ENCODE results near the gene CCDC180. TPM values are rescaled to one million over a fixed set of nuclear protein-coding genes. Genes with fewer than 3 reads are reported as not detected.
"Not testable (repeated sequence)": the region's sequence is repeated elsewhere in the genome, so short reads cannot be mapped to it uniquely, and the experiment has no call there.

Gene CCDC180
- total RNA-seq, result 1.1 TPM

DNA sequence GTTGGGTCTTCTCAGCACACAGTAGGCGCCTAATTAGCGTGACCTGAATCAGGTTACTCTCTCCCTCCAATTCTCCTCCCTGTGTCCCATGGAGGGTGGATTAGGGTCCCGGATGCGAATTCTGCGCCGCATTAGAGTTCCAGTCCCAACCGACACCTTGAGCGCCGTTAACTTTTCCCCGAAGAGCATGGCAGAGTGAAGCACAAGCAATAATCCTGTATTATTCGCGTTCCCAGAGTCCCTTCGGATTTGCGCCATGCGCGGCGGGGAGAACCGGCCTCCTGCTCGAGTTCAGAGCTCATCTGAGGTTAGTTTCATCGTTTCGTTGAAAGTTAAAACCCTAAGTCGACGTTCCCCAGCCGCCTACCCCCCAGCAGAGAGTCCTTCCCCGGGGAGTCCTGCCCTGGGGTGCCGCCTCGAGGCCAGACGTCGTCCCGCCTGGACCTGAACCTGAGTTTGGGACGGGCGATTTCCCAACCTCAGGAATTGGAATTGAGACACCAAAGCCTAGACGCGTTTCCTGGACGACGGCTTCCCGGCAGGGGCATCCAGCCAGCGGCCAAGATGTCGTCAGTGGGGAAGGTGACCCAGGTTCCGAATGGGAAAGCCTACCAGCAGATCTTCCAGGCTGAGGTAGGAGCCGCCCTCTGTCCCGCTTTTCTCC is at the start of gene CCDC180:
Gene CCDC180 (plus strand): TSS at position 160 of the 664 bp plus-strand sequence. CDS start 405 bp downstream, at position 565.
- ATAC-seq, result peak; percentile 82

DNA sequence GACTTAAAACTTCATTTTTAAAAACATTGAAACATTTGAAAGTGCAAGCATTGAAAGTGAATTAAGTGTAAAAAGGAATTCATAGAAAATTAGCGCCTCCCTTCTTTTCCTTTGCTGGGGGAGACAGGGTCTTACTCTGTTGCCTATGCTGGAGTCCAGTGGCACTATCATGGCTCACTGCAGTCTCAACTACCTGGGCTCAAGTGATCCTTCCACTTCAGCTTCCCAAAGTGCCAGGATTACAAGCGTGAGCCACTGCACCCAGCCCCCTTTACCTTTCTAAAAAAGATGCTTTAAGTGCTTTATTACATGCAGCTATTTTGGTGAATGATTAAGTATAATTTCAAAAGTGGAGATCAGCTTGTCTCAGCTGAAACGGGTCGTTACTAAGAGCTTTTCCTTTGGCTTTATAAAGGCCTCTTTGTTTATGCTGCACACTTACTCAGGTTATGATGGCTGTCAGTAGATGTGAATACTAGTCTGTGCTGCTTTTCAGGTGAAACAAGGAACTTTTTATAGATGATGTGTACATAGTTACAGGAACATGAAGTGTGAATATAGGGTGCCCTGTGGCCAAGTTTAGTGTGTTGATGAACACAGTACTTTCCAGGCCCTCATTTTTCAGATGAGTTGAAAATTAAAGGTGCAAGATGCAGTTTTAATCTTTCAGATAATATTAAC is 47.5 kb upstream of the CCDC180 start:
- DNase-seq (ENCODE audit: low spot score); ATAC-seq: not testable (repeated sequence)

More for the DNA sequence above, at the start of gene CCDC180:
- DNase-seq (ENCODE audit: low spot score), result peak; percentile 70

DNA sequence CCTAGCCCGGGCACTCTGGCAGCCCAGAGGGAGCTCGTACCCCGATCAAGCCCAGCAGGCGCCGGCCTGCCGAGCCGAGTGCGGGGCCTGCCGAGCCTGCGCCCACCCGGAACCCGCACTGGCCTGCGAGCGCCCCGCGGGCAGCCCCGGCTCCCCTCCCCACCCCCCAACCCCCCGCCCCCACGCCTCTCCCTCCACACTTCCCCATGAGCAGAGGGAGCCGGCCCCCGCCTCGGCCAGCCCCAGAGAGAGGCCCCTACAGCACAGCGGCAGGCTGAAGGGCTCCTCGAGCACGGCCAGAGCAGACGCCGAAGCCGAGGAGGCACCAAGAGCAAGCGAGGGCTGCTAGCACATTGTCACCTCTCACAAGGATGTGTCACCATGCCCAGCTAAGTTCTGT is 36.2 kb upstream of the CCDC180 start:
- ATAC-seq (no peak), DNase-seq (ENCODE audit: low spot score) (no peak)

DNA sequence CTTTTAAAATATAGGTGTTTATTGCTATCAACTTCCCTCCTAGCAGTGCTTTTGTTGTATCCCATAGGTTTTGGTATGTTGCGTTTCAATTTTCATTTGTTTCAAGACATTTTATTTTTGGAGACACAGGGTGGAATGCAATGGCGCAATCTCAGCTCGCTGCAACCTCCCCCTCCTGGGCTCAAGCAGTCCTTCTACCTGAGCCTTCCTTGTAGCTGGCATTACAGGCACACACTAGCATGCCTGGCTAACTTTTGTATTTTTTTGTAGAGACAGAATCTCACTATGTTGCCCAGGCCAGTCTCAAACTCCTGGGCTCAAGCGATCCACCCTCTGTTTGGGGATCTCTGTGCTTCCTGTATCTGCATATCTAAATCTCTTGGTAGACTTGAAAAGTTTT is 35.4 kb upstream of the CCDC180 start:
- ATAC-seq (no peak), DNase-seq (ENCODE audit: low spot score) (no peak)

DNA sequence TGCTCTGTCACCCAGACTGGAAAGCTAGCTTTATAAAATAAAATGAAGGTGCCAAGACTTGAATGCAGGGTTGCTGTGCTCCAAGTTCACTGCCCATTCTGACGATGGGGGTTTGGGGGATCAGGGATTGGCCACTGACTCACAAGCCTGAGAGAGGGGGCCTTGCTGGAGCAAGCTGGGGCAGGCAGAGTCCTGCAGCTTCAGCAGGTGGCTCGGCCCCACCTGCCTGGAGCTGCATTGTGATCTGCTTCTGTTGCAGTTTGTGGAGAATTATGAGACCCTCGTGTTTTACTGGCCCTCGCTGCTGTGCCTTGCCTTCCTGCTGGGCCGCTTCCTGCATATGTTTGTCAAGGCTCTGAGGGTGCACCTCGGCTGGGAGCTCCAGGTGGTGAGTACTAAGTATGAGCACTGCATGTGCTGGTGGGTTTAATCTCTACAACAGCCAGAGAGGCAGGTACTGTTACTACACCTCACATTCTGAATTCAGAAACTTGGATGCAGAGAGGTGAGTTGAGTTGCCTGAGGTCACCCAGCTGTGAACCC is 31.1 kb upstream of the CCDC180 start:
- ATAC-seq (no peak), DNase-seq (ENCODE audit: low spot score) (no peak)

DNA sequence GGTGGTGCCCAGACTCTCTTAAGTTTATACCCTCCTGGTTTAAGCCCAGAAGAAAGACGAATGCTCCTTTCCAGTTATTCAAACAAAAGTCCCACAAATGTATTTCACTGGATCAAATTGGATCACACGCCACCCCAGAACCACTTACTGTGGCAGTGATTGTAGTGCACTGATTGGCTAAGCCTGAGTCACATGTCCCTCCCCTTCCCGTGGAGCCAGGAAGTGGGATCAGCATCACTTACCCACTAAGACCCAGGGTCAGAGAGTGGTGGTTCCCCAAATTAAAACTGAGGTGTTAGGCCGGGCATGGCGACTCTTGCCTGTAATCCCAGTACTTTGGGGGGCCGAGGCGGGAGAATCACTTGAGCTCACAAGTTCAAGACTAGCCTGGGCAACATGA is 29.5 kb upstream of the CCDC180 start:
- ATAC-seq (no peak), DNase-seq (ENCODE audit: low spot score) (no peak)

DNA sequence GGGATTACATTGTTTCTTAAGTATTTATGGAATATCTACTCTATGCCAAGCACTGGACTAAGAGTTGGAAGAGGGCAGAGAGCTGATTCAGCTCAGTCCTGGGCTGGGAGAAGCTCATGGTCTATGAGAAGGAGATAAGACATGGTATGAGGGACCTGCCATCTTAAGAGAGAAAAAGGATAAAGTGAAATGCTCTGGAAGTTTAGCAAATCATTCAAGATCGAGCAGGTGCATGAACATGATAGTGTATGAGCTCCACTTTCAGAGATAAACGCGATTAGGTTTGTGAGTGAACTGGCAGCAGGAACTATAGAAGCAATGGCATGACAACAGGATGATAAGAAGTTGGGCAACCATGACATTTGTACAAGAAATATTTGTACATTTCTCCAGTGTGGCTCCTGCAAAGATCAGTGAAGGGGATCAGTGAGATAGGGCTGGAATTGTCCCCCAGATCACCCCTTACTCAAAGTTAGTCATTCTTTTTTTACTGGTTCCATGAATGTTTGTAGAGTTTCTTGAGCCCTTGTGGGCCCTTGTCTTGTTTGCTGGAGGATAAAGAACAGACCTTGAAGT is 26.6 kb upstream of the CCDC180 start:
- DNase-seq (ENCODE audit: low spot score) (no peak), ATAC-seq (no peak)

DNA sequence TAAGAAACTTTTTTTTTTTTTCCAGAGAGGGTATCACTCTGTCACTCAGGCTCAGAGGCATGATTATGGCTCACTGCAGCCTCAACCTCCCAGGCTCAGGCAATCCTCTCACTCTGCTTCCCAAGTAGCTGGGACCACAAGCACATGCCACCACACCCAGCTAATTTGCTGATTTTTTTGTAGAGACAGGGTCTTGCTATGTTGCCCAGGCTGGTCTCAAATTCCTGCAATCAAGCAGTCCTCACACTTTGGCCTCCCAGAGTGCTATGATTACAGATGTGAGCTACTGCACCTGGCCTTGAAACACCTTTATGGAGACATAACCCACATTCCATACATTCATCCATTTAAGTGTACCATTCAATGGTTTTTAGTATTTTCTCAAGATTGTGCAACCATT is 23.7 kb upstream of the CCDC180 start:
- ATAC-seq, result no peak

DNA sequence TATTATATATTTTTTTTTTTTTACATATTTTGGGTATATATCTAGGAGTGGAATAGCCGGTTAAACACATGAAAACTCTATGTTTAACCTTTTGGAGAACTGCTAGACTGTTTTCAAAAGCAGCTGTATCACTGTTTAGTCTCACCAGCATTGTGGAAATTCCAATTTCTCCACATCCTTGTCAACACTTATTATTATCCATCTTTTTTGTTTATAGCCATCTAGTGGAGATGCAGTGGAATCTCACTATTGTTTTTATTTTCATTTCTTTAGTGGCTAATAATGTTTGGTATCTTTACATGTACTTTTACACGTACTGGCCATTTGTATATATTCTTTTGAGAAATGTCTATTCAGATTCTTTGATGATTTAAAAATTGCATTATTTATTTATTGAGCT is 22.7 kb upstream of the CCDC180 start:
- no peak for ATAC-seq
- no peak for DNase-seq (ENCODE audit: low spot score)

More for the DNA sequence above, 23.7 kb upstream of the CCDC180 start:
- no peak for DNase-seq (ENCODE audit: low spot score)

DNA sequence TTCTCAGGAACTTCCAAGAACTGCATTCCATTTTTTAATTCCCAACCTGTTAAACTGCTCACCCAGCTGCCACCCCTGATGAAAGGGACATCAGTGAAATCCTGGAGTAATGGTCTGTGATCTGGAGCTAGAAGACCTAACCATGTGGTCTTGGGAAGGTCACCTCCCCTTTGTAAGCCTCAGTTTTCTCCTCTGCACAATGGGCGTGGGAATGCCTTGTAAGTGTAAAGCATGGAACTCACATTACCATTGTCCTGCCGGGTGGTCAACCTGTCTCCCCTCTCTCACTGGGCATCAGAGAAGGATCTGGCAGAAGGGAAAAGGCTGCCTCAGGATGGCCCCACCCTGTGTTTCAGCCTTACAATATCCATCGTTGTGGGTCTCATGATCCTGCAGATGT is 15.3 kb upstream of the CCDC180 start:
- ATAC-seq, result no peak

DNA sequence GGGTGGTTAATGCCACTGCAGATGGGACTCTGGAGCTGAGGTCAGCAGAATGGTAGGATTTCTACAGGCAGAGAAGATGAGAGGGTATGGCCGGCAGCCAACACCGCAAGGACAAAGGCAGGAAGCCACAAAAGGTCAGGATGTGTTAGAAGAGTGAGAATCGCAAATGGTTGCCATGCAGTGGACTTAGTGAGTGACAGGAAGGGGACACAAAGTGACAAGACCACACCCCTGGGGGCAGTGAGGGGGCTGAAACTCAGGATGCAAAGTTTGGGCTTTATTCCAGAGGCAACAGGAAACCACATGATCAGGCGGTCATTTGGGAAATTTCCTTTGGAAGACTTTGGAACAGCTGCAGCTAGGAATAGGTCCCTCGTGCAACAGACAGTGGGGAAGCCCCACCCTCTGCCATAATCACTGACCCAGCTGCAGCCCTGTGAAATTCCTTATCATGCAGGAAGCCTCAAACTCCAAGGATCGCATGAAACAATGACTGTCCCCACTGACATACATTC is 14.2 kb upstream of the CCDC180 start:
- ATAC-seq, result peak; percentile 77

More for the DNA sequence above, 15.3 kb upstream of the CCDC180 start:
- no peak for DNase-seq (ENCODE audit: low spot score)

DNA sequence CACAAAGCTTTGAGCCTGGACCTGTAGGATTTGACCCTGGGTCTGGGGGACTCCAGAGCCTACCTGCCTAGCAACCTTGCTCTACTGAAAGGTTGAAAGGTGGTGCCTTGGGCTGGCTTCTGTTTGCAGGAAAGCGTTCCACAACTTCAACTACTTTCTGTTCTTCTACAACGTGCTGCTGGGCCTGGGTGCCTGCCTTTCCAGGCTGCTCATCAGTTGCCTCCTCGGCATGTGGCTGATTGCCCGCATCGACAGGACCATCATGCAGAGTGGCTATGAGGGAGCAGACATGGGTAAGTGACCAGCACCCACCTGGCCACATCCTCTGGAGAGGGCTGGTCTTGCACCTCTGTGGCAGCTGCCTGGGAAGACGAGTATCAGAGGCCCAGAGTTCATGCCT is 13.6 kb upstream of the CCDC180 start:
- ATAC-seq, result no peak
- DNase-seq (ENCODE audit: low spot score), result no peak

More for the DNA sequence above, 14.2 kb upstream of the CCDC180 start:
- DNase-seq (ENCODE audit: low spot score), result no peak

DNA sequence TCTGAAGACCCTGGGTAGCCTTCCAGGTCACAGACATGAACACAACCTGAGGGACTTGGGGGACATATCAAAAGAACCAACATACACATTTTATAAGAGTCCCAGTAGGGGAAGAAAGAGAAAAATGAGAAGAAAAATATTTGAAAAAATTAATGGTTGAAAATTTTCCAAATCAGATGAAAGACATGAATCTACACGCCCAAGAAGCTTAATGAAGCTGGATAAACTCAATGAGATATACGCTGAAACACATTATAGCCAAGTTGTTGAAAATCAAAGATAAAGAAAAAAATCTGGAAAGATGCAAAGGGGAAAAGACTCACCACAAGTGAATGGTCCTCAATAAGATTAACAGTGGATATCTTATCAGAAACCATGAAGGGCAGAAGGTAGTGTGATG is 9.6 kb upstream of the CCDC180 start:
- ATAC-seq (no peak), DNase-seq (ENCODE audit: low spot score) (no peak)

DNA sequence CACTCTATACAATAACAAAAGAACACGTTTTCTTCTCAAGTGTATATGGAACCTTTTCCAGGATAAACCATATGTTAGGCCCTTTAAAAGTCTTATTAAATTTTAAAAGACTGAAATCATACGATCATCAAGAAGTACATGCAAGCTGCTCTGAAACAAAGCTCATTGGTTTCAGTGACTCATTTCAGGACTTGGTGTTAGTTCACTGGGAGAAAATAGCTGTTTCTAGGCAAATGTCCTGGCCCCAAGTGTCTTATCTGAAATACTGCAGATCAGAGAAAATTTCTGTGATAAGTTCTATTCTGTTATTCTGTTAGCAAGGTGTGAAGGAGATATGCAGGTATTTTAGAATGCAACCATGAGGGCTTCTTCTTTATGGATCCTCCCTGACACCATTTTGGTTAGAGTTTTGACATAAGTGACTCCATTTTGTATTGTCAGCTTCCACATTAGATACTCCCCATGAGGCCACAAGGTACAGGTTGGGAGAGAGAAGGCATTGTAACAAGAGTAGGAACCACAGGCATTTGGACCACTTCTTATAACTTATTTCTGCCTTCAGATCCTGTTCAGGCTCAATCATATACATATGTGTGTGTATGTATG is 7.5 kb upstream of the CCDC180 start:
- ATAC-seq (no peak), DNase-seq (ENCODE audit: low spot score) (no peak)

DNA sequence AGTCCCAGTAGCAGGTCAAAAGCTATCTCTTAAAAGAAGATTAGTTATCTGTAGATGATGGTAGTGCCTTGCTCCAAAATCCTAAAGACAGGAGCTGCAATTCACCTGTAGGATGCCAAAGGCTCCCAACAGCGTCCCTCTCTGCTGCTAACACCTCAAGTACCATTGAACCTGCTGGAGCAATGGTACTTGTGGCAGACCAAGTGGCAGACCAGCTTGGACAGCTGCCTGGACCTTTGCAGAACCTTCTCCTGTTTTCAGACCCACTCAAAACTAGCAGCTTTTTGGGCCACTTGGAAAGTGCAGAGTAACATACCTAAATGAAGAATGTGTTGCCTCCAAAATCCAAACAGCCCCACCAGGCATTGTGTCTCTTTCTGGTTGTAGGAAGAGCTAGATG is 6.9 kb upstream of the CCDC180 start:
- DNase-seq (ENCODE audit: low spot score) (no peak), ATAC-seq (no peak)

DNA sequence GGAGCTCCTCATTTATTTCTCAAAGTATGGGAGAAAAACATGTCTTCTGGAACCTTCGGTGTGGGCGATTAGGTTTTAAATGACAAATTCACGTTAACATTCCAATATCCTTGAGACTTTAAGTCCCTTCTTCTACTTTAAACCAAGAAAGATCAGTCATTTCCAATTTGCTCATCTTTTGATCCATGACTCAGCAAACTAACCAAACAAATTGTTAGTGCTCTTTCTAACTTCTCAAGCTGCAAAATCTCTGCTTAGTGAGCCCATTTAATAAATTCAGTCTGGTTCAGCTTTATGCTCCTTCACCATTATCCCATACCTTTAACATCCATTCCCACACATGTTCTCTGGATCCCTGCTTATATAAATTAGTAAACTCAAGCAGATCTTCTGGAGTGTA is 5.5 kb upstream of the CCDC180 start:
- DNase-seq (ENCODE audit: low spot score) (no peak), ATAC-seq (no peak)

DNA sequence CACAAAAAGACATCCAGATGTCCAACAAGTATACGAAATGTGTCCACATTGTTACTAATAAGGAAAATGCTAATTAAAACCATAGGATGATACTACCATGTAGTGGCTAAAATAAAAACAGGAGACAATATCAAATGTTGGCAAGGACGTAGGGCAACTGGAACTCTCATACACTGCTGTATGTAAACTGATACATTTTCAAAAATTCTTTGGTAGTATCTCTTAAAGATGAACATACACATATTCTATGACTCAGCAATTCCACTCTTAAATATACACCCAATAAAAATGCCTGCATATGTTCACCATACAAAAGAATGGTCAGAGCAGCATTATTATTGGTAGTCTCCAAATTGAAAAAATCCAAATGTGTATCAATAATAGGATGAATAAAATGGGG is 2.9 kb upstream of the CCDC180 start:
- DNase-seq (ENCODE audit: low spot score) (no peak), ATAC-seq (no peak)

DNA sequence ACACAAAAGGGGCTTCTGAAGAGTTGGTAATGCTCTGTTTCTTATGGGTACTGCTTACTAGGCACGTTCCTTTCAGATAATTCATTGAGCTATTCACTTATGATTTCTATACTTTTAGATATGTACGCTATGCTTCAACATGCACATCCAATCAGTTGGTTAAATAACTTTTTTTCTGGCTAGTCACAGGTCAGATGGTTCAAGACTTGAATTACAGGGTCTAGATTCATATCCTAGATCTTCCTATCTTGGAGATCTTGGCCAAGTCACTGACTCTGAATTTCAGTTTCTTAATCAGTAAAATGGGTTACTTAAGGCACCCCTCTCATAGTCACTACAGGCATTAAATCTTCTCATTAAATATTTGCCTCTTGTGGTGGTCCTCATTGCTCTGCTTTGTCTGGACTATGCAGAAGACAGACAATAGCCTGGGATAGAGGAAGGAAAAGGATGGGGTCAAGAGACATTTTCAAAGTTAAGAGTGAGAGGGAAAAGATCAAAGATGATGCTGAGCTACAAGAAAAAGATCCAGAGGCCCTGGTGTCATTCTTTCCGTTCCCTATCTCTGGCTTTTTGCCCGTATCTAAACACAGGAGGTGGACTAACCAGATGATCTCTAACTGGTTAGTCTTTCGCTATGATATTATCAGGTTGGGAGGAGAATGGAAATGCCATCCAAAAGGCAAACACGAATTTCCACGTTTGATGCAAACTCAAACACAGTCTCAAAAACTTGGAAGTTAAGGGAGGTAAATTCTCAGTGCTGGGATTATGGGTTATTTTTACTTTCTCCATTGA is 1.8 kb upstream of the CCDC180 start:
- no peak for ATAC-seq
- no peak for DNase-seq (ENCODE audit: low spot score)

DNA sequence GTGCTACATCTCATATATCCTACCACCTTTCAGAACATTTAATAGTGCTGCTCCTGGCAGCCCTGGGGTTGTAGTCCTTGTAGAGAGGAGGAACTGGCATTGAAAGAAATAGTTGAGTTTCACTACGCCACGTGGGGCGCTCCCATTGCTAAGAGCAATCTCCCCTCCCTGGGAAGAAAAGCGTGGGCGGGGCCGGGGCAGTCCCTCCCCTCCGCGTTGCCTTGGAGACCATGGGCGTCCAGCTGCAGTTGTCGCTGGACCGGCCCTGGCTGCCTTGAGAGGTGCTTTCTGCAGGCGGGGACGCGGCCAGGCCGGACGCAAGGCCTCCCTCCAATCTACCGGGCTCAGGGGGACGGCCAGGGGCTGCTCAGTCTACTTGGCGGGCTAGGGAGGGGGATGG is 368 bp upstream of the CCDC180 start:
- peak; percentile 88 for ATAC-seq
- DNase-seq (ENCODE audit: low spot score), result peak; percentile 70

DNA sequence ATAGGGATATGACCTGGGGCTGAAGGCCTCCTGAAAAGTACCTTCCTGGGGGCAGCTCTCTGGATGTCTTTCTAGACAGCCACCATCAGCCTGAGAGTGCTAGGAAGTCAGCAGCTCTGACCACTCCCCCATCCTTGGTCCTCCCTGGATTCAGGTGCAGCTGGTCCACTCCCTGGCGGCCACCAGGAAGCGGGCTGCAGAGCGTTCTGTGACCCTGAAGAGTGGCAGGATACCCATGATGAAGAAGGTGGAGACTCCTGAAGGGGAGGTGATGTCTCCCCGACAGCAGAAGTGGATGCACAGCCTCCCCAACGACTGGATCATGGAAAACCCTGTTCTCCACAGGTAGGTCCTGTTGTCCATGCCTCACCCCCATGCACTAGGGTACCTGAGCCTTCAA is 1.8 kb downstream of the CCDC180 start:
- no peak for ATAC-seq
- no peak for DNase-seq (ENCODE audit: low spot score)

DNA sequence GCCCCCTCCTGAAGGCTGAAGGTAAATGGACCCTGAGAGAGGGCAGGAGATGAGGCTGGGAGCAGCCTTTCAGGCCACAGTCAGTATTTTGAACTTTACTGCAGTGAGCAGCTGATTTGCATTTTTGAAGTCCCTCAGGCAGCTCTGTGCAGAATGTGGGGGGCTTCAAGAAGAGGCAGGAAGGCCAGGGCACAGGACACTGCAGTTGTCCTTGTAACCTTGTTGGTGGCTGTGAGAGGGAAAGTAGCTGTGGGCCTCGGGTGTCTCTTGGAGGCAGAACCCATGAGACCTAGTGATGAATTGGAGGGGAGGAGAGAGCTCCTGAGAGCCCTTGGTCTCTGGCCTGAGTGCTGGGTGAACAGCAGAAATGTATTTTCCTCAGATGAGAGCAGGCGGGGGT is 2.6 kb downstream of the CCDC180 start:
- ATAC-seq (no peak), DNase-seq (ENCODE audit: low spot score) (no peak)
